Right renal cortex interstitium (tissue), 3 donors: ENCODE measurements around the gene EIPR1. TPM values are rescaled to one million over a fixed set of nuclear protein-coding genes. Genes with fewer than 3 reads are reported as not detected.
"Not testable (repeated sequence)": the region's sequence is repeated elsewhere in the genome, so short reads cannot be mapped to it uniquely, and the experiment has no call there.

Experiments used
- DNase-seq, 3 donors: peaks; one replicate each; pipeline ENCODE4 v3.0.0-alpha.2; 2013; ENCODE audit warnings: low read depth in 3 of 3, low spot score in 2 of 3
- polyA plus RNA-seq, 3 donors: library from polyadenylated mRNA; unstranded; fragments of 120-200 nt; gene quantifications; one replicate each; pipeline ENCODE4 v1.2.1, GENCODE V29; 2013; ENCODE audit not compliant: insufficient read length in 3 of 3

EIPR1 gene
- polyA plus RNA-seq, 3 donors: 24.4 to 25.7 (median 25.2) TPM

DNA sequence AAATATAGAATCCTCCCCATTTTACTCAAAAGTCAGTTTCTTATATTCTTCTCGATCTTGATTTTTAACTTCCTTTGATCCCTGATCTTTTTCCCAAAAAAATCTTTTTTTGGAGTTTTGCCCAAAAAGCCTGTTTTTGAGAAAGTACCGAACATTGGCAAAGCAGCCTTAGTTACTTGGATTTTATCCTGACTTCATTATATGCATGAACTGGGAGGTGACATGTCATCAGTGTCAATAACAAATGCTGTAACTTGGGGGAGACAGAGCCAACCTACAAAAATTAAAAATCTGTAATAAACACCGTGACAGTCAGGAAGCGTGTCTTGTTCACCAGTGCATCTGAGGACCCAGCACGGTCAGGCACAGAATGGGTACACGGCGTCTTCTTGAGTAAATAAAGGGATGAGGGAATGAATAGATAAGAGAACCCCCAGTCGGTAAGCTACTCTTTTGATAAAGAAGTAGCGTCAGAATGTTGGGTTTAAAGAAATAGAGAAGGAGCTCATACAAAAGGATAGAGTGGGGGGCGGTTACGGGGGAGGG lies 26.8 kb upstream of the EIPR1 start:
- no peak for DNase-seq

DNA sequence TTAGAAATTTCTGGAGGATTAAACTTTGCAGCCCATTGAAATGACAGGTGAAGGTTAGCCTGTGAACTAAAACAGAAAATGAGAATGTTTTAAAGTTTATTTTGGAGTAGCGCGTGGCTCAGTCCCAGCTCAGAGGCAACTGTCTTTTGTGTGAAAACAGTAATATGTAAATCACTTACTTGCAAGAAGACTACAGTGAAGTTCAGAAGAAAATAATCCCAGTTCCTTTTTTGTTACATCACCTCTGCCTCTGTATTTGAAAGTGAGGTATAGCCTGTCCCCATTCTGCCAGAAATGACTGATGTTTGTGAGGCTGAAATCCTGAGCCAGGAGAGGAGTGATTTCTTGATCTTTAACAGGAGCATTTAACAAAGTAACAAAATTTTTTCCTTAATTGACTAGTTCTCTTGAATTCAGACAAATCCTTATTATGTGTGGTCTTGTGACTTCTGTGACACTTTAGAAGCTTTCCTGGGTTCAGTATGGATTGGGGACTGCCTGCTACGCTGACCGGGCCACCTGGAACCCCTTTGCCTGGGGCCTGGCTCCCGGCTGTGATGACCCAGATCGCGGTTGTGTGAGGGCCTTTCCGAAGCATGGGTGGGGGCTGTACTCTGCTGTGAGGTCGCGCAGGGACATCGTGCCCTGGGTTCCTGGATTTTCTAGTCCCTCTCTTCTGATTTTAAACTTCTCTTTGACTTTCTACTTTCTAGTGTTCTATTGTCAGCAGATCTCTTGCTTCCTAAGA lies 26.1 kb upstream of the EIPR1 start:
- DNase-seq: no peak

DNA sequence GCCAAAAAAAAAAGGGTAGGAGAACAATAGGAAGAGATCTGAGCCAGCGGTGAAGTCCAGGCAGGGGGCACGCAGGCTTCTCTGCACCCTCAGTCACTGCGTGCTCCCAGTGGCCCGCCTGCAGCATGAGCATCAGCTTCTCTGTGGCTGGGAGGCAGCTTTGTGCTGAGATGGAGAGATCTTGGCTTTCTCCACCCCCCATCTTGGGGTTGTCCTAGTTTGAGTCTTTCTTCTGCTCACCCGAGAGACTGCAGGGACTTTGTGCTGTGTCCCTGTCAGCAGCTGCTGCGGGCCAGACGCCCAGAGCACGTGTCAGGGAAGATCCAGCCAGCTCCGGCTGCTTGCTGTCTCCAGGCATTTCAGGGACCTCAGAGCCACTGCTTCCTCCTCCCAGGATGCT lies 22.2 kb upstream of the EIPR1 start:
- no peak for DNase-seq

DNA sequence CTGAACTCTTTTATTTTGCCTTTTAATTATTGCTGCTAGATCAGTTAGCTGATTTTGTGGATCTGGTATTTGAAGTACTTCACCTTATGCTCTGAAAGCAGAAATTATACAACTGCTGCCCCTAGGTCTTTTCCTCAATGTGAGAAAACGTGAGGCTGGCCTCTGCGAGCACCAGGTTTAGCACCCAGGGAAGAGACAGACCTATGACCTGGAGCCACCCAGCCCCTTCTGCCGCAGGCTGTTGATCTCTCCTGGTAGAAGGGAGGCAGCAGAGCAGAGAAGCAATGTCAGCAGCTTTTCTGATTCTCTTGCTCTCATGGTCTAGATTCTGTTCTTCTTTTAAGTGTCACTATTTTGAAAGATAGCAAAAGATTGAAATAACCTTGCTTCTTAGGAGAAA lies 21.8 kb upstream of the EIPR1 start:
- no peak for DNase-seq

DNA sequence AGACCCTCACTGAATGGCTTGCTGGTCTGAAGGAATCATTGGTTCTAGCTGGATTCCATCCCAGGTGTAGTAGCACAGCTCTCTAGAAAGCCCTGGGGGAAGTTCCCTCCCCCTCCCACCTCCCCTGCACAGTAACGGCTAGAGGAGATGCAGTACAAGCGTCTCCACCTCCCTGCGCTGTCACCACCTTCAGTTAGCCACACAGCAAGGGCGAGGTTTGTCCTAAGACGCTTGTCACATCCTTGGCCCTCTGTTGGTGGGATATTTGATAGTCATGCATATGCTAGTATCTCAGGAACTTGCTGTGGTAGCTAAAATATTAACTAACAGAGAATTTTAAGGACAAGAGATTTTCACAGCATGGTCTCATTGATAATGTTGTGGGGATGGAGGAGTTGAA lies 21.2 kb upstream of the EIPR1 start:
- DNase-seq: no peak

DNA sequence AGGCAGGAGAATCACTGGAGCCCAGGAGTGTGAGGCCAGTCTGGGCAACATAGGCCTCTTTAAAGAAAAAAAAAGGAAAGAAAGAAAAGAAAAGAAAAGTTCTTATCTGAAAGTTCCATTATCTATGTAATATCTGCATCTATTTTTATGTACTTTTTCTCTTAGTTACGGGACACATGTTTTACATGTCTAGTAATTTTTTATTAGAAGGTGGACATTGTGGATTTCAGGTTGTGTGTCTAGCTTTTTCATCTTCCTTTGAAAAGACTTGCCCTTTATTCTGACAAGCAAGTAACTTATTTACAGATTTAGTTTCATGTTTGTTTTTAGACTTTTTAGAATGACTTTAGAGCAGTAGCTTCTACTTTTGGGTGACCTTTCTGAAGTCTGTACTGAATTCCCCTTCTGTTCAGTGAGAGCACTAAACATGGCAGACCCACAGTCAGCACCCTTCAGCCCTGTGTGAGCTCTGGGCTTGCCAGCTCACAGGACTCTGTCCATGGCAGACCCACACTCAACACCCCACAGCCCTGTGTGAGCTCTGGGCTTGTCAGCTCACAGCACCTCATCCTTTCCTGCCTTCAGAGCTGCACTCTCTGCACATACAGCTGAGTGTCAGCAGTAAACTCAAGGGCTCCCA lies 19.4 kb upstream of the EIPR1 start:
- DNase-seq: no peak

DNA sequence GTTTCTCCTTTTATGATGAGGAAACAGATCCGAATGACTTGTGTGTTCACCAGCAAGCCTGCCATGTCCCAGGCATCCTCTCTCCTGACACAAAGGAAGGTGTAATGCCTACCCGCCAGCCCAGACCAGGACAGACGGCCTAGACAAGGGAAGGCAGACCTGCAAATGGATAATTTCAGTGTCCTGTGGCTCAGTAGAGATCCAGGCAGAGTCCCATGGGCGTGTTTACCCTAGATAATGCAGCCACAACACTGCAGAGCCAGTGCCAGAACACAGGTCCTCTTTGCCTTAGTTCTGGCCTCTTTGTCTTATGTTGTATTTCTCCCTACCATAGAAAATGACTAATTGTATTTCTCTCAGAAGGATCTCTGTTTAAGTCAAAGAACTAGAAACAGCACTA lies 14.6 kb upstream of the EIPR1 start:
- DNase-seq: no peak

DNA sequence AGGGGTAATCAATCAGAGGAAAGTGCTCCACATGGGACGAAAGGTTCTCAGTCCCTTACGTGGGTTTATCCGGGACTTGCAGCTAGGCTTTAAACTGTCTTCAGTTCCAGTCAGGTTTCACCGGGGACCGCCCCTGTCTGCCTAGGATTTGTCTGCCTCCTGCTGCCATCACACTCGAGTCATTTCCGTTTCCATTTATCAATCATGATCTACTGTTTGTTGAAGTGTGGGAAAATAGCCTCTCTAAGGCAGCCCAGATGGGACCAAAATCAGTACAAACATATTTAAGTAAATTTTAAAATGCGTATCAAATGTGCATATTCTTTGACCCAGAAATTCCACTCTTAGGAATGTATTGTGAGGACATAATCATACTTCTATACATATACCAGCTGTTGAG lies 12.4 kb upstream of the EIPR1 start:
- DNase-seq: no peak

DNA sequence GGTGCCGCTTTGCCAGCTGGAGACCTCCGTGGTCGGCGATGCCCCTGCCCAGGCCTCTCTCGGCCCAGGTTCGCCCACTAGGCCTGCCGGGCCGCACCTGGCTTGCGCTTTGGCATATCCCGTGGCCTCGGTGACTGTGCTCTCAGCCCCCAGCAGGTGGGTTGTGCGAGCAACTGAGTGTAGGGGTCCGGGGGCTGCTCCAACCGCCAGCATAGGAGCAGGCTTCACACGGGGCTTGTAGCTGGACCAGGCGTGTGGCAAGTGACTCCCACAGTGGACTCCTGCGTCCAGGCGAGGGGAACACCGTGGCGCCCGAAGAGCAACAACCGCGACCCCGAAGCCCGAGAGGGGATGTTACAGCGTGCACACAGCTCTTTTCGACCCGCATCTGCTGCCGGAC lies 11.6 kb upstream of the EIPR1 start:
- DNase-seq: no peak

DNA sequence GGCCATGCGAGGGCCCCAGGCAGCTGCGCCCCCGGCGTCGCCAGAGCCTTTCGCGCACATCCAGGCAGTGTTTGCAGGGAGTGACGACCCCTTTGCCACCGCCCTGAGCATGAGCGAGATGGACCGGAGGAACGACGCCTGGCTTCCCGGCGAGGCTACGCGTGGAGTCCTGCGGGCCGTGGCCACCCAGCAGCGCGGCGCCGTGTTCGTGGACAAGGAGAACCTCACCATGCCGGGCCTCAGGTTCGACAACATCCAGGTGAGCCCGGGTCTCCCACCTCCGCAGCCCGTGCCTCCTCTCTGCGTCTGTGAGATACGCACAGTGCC lies 10.8 kb upstream of the EIPR1 start:
- no peak for DNase-seq

DNA sequence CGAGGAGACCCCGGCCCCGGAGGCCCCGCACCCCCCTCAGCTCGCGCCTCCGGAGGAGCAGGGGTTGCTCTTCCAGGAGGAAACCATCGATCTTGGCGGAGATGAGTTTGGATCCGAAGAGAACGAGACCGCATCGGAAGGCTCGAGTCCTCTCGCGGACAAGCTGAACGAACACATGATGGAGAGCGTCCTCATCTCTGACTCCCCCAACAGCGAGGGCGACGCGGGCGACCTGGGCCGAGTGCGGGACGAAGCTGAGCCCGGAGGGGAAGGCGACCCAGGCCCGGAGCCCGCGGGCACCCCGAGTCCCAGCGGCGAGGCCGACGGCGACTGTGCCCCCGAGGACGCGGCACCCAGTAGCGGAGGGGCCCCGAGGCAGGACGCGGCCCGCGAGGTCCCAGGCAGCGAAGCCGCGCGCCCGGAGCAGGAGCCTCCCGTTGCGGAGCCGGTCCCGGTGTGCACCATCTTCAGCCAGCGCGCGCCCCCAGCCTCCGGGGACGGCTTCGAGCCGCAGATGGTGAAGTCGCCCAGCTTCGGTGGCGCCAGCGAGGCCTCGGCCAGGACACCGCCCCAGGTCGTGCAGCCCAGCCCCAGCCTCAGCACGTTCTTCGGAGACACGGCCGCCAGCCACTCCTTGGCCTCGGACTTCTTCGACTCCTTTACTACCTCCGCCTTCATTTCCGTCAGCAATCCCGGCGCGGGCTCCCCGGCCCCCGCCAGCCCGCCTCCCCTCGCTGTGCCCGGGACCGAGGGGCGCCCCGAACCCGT lies 10.2 kb upstream of the EIPR1 start:
- no peak for DNase-seq

DNA sequence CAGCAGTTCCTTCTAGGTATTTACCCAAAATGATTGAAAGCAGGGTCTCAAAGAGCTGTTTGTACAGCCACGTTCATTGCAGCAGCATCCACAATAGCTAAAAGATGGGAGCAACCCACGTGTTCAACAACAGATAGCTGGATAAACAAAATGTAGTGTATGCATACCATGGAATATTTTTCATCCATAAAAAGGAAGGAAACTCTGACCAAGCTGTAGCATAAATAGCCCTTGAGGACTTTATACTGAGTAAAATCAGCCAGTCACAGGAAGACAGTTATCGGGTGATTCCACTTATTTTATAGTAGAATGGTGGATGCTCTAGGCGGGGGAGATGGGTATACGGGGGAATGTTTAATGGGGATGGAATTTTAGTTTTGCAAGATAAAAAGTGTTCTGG lies 9.4 kb upstream of the EIPR1 start:
- no peak for DNase-seq

DNA sequence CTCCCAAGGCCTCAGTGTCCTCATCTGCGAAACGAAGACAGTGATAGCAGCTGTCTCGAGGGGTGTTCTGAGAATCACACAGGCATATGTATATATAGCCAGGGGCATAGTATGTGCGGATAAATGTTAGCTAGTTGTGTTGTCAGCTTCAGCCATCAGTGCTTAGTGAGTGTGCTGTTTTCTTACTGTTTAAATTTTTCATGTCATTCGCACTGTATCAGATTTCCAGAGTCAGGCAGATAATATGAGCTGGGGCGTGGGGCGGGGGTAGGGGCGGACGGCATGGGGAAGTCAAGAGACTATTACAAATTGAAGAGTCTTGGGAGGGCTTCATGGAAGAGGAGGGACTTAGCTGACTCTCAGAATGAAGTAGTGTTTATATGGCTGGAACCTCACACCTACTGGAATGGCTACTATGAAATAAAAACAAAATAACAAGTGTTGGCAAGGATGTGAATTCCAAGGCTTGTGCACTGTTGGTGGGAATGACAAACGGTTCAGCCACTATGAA lies 8.9 kb upstream of the EIPR1 start:
- DNase-seq: no peak

DNA sequence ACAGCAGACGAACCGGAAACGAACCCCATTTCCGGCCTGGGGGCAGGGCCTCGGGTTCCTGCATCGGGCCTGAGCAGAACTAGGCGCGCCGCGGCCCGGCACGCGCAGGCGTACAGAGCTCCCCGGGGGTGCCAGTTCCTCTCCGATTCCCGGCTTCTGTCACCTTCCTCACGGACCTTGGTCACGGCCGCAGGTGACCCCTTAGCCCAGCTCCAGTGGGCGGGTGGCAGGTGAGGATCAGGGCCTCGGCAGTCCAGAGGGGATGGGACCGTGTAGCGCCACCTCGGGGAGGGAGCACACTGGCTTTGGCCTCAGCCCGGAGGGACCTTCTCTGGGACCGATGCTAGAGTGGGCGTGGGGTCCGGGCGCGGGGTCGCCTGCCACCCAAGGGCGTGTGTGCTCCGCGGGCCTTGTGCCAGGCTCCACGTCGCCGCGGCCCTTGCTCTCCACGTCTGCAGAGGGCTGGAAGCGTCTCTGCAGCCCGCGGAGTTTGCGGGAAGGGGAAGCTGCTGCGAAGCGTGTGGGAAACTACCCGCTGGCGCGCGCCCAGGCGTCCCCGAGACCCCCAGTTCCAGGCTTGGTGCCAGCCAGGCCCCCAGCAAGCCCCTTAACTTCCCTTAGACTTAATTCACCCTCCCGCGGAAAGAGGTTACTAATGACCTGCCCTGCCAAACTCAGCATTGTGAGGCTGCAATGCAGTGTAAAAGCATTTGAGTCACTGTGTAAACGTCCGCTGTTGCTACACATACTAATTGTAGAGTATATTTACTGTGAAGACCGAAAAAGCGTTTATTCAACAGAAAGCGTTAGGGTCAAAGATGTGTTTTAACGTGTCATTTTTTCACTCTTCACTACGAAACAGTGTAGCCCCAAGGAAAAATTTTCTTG lies 2.3 kb upstream of the EIPR1 start, which contains the start of gene TRAPPC12:
TSS of gene TRAPPC12 (plus strand) at position 48 of the 888 bp plus-strand sequence. CDS start 7,930 bp downstream, outside the sequence.
- DNase-seq: peak in 2 of 3 donors; percentile 82 to 87

DNA sequence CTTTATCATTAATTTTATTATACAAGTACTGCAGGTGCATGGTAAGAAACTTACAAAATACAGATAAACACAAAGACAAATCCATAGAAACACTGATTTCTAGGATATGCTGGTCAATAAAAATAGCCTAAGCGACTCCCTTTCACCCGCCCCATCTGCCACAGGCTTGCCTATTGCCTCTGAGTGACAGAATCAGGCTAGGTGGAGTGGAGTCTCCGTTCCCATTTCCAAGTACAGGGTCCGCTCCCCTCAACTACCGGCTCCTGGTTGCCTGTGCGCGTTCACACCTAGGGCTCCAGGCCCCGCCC lies 1.7 kb upstream of the EIPR1 start:
- peak in 1 of 3 donors; percentile 71 for DNase-seq

DNA sequence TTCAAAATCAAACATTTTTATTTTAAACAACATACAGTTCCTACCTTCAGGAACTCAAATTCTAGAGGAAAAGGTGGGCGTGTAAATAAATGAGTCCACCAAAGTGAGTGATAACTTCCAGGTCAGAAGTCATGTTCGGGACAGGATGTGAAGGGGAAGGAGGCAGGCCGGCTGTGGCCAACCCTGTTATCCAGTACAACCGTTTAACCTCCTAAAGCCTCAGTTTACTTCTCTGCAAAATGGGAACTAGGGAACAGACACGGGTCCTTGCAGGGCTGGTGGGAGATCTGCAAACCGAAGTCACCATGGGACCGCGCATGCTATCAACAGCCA lies 373 bp downstream of the EIPR1 start:
- DNase-seq: no peak

DNA sequence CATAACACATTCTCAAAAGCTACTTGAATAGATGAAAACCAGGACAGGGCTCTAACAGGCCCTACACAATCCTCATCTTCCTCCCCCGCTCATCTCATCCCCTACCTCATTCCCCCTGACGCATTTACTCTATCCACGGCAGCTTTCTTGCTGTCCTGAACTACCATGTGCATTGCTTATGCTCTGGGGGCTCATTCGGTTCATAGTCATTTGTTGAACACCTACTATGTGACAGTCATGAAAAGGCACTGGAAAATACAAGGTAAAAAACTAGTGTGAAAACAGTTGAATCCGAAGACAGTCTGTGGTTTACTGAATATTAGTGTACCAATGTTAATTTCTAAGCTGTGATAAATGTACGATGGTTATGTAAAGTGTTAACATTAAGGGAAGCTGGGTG lies 797 bp downstream of the EIPR1 start:
- DNase-seq: no peak

DNA sequence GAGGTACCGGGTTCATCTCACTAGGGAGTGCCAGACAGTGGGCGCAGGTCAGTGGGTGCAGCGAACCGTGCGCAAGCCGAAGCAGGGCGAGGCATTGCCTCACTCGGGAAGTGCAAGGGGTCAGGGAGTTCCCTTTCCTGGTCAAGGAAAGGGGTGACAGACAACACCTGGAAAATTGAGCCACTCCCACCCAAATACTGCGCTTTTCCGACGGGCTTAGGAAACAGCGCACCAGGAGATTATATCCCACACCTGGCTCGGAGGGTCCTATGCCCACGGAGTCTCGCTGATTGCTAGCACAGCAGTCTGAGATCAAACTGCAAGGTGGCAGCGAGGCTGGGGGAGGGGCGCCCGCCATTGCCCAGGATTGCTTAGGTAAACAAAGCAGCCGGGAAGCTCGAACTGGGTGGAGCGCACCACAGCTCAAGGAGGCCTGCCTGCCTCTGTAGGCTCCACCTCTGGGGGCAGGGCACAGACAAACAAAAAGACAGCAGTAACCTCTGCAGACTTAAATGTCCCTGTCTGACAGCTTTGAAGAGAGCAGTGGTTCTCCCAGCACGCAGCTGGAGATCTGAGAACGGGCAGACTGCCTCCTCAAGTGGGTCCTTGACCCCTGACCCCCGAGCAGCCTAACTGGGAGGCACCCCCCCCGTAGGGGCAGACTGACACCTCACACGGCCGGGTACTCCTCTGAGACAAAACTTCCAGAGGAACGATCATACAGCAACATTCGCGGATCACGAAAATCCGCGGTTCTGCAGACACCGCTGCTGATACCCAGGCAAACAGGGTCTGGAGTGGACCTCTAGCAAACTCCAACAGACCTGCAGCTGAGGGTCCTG lies 8.1 kb downstream of the EIPR1 start:
- not testable (repeated sequence) for DNase-seq

DNA sequence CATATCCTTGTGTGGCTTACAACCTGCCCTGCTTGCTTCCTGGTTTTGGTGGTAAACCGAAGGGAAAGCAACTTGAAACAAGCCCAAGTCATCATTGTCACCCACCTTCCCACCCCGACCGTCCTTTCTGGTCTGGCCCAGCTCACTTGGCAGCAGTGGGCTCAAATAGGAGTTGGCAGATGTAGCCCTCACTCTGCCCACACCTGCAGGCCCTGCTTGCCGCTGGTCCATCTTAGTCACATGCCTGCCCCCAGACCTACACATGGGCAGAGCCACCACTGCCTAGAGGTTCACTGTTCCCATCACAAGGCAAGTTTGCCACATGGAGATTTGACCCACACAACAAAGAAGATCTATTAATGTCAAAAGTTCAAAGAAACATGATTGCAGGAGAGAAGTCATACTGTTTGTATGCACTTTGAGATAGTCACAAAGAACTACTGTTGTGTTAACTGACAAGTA lies 9.3 kb downstream of the EIPR1 start:
- no peak for DNase-seq

DNA sequence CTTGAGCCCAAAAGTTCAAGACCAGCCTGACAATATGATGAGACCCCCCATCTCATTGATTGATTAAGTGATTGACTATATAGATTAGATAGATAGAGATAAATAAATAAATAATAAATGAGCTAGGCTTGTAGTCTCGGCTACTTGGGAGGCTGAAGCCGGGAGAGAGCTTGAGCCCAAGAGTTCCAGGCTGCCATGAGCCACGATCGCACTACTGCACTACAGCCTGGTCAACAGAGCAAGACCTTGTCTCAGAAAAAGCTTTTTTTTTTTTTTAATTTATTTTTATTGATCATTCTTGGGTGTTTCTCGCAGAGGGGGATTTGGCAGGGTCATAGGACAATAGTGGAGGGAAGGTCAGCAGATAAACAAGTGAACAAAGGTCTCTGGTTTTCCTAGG lies 12.4 kb downstream of the EIPR1 start:
- no peak for DNase-seq
